Measurements from ENCODE around the gene SAG.
A peak's percentile ranks its signal among the peaks of the same experiment; 100 is the strongest.

Gene SAG

GRCh38 chr2:233359823-233360222, 52.2 kb downstream of the SAG start:
- Histone ChIP-seq H3K27me3 (no peaks in the 10 kb centered on the region), H3K4me1 (ENCODE audit: control insufficient read depth in 1 of 2, insufficient read depth in 1 of 2, low read depth in 1 of 2, low read length in 1 of 2) (peaks cover 58 to 62% of the 10 kb centered on the region in 2 experiments), H3K27ac (peak overlapping the region; percentile 85), H3K36me3 (peaks cover 5% of the 10 kb centered on the region), H3K9me3 (no peaks in the 10 kb centered on the region), H3K4me3 (ENCODE audit: low read depth in 1 of 2, low read length in 1 of 2) (no peak overlapping the region)
- TF ChIP-seq, protein P1, sequence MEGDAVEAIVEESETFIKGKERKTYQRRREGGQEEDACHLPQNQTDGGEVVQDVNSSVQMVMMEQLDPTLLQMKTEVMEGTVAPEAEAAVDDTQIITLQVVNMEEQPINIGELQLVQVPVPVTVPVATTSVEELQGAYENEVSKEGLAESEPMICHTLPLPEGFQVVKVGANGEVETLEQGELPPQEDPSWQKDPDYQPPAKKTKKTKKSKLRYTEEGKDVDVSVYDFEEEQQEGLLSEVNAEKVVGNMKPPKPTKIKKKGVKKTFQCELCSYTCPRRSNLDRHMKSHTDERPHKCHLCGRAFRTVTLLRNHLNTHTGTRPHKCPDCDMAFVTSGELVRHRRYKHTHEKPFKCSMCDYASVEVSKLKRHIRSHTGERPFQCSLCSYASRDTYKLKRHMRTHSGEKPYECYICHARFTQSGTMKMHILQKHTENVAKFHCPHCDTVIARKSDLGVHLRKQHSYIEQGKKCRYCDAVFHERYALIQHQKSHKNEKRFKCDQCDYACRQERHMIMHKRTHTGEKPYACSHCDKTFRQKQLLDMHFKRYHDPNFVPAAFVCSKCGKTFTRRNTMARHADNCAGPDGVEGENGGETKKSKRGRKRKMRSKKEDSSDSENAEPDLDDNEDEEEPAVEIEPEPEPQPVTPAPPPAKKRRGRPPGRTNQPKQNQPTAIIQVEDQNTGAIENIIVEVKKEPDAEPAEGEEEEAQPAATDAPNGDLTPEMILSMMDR (IDR thresholded peaks at IDR 0.05): no peak

- Histone ChIP-seq H3K4me1 (ENCODE audit: control insufficient read depth in 1 of 2, insufficient read depth in 1 of 2, low read depth in 1 of 2, low read length in 1 of 2) (peaks cover 50 to 53% of the 10 kb centered on the region in 2 experiments), H3K36me3 (peaks cover 5% of the 10 kb centered on the region), H3K4me3 (ENCODE audit: low read depth in 1 of 2, low read length in 1 of 2) (no peak overlapping the region), H3K27me3 (no peaks in the 10 kb centered on the region), H3K9me3 (no peaks in the 10 kb centered on the region), H3K27ac (peak overlapping the region; percentile 38)
- TF ChIP-seq, protein P1 (IDR thresholded peaks at IDR 0.05): no peak
Observed at GRCh38 chr2:233360771-233361176, 53.2 kb downstream of the SAG start.

DNA sequence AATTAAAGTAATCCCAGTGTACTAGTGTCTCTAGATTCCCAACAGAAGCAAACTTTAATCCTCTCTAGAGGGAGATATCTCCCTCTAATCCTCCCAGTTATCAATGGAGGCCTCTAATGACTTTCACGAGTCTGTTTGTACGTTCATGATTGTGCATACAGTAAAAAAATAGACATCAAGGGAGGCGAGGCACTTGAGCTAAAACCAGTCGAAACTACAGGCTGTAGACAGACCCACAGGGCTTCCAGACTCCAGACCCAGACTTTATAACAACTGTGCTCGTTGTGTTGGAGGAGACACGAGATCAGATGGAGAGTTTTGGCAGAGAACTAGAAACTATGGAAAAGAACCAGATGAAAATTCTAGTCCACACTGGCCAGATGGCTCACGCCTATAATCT, 53.7 kb downstream of the SAG start:
- Histone ChIP-seq H3K27me3 (no peaks in the 10 kb centered on the region), H3K4me1 (ENCODE audit: control insufficient read depth in 1 of 2, insufficient read depth in 1 of 2, low read depth in 1 of 2, low read length in 1 of 2) (peaks cover 48 to 49% of the 10 kb centered on the region in 2 experiments)

GRCh38 chr2:233362742-233363141, 55.1 kb downstream of the SAG start:
- TF ChIP-seq, protein P1 (IDR thresholded peaks at IDR 0.05): no peak
- no peak overlapping the region for H3K27ac ChIP-seq
- H3K4me1 ChIP-seq (ENCODE audit: control insufficient read depth in 1 of 2, insufficient read depth in 1 of 2, low read depth in 1 of 2, low read length in 1 of 2): peaks cover 41 to 49% of the 10 kb centered on the region in 2 experiments
- H3K9me3 ChIP-seq: no peaks in the 10 kb centered on the region
- H3K36me3 ChIP-seq: peaks cover 5% of the 10 kb centered on the region
- H3K27me3 ChIP-seq: no peaks in the 10 kb centered on the region
- no peak overlapping the region for H3K4me3 ChIP-seq (ENCODE audit: low read depth in 1 of 2, low read length in 1 of 2)

More for the DNA sequence above, 53.7 kb downstream of the SAG start:
- peak overlapping the region; percentile 38 for H3K27ac ChIP-seq
- H3K4me3 ChIP-seq (ENCODE audit: low read depth in 1 of 2, low read length in 1 of 2): no peak overlapping the region
- H3K9me3 ChIP-seq: no peaks in the 10 kb centered on the region
- TF ChIP-seq, protein P1 (IDR thresholded peaks at IDR 0.05): no peak
- H3K36me3 ChIP-seq: peaks cover 5% of the 10 kb centered on the region

DNA sequence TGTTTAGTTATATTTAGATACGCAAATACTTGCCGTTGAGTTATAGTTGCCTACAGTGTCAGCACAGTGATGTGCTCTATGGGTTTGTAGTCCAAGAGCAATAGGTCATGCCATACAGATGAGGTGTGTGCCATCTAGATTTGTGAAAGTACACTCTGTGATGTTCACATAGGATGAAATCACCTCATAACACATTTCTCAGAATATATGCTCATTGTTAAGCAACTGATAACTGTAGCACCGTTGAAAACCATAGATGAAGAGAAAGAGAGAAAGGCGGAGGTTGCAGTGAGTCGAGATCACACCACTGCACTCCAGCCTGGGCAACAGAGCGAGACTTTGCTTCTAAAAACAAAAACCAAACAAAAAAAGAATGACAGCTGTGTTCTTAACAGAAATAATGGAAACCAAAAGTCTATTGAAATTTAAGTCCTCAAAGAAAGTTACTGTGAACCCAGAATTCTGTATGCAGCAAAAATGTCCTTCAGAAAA, 56.2 kb downstream of the SAG start:
- H3K27me3 ChIP-seq: no peaks in the 10 kb centered on the region
- peak overlapping the region; percentile 2 for H3K27ac ChIP-seq
- H3K4me1 ChIP-seq (ENCODE audit: control insufficient read depth in 1 of 2, insufficient read depth in 1 of 2, low read depth in 1 of 2, low read length in 1 of 2): peaks cover 36 to 44% of the 10 kb centered on the region in 2 experiments
- no peaks in the 10 kb centered on the region for H3K9me3 ChIP-seq
- peaks cover 5% of the 10 kb centered on the region for H3K36me3 ChIP-seq
- no peak overlapping the region for H3K4me3 ChIP-seq (ENCODE audit: low read depth in 1 of 2, low read length in 1 of 2)
- TF ChIP-seq, protein P1 (IDR thresholded peaks at IDR 0.05): no peak

Data from neutrophil (primary cell).